H9 (cell line): ENCODE measurements around the gene PRSS56. TPM values are rescaled to one million over a fixed set of nuclear protein-coding genes. Genes with fewer than 3 reads are reported as not detected.
A peak's percentile ranks its signal among the peaks of the same experiment; 100 is the strongest.

Source experiments
- DNase-seq: peaks from one replicate; pipeline ENCODE4 v3.0.0-alpha.2; 2017
- H2AFZ ChIP-seq: one replicate; pipeline ENCODE4 v1.6.1; 2013; ENCODE audit warnings: mild to moderate bottlenecking, low read length, control low read depth, moderate library complexity
- H2AK5ac ChIP-seq: 2 replicates; pipeline ENCODE4 v1.6.1; 2013; ENCODE audit warnings: low read length, control low read depth, mixed read lengths; ENCODE audit not compliant: insufficient read length
- H2BK120ac ChIP-seq: one replicate; pipeline ENCODE4 v1.6.1; 2013; ENCODE audit warnings: low read depth, mild to moderate bottlenecking, low read length, control low read depth, inconsistent platforms; ENCODE audit not compliant: poor library complexity, severe bottlenecking
- H2BK12ac ChIP-seq: 2 replicates; pipeline ENCODE4 v1.6.1; 2013; ENCODE audit warnings: low read length, control low read depth, mixed read lengths, low read depth; ENCODE audit not compliant: insufficient read length
- H2BK15ac ChIP-seq: 2 replicates; pipeline ENCODE4 v1.6.1; 2013; ENCODE audit warnings: low read depth, low read length, control low read depth
- H2BK20ac ChIP-seq: one replicate; pipeline ENCODE4 v1.6.1; 2013; ENCODE audit warnings: low read depth, mild to moderate bottlenecking, low read length, control low read depth, inconsistent platforms; ENCODE audit not compliant: poor library complexity, severe bottlenecking
- H2BK5ac ChIP-seq: 2 replicates; pipeline ENCODE4 v1.6.1; 2013; ENCODE audit warnings: low read length, control low read depth, mixed read lengths; ENCODE audit not compliant: insufficient read length
- H3K14ac ChIP-seq: 2 replicates; pipeline ENCODE4 v1.6.1; 2013; ENCODE audit warnings: low read length, control low read depth; ENCODE audit not compliant: insufficient read depth
- H3K18ac ChIP-seq: 2 replicates; pipeline ENCODE4 v1.6.1; 2013; ENCODE audit warnings: low read depth, mild to moderate bottlenecking, mixed read lengths, low read length, control low read depth; ENCODE audit not compliant: insufficient read length
- H3K23ac ChIP-seq: 2 replicates; pipeline ENCODE4 v1.6.1; 2013; ENCODE audit warnings: low read length, control low read depth, mixed read lengths, low read depth; ENCODE audit not compliant: insufficient read length
- H3K23me2 ChIP-seq: 2 replicates; pipeline ENCODE4 v1.6.1; 2013; ENCODE audit warnings: low read depth, mild to moderate bottlenecking, mixed read lengths, low read length, control low read depth; ENCODE audit not compliant: insufficient read length, poor library complexity, severe bottlenecking
- H3K27ac ChIP-seq: 2 replicates; pipeline ENCODE4 v1.5.1; 2013; ENCODE audit warnings: low read length, control low read depth, mixed read lengths, low read depth; ENCODE audit not compliant: insufficient read length
- H3K27me3 ChIP-seq: 2 replicates; pipeline ENCODE4 v1.6.1; 2013; ENCODE audit warnings: low read length, control low read depth, inconsistent platforms; ENCODE audit not compliant: insufficient read depth
- H3K4ac ChIP-seq: 2 replicates; pipeline ENCODE4 v1.6.1; 2013; ENCODE audit warnings: low read depth, mild to moderate bottlenecking, control low read depth, inconsistent platforms, low read length, moderate library complexity
- H3K4me1 ChIP-seq: 2 replicates; pipeline ENCODE4 v1.6.1; 2013; ENCODE audit warnings: low read length, control low read depth, inconsistent platforms; ENCODE audit not compliant: insufficient read depth
- H3K4me2 ChIP-seq: 2 replicates; pipeline ENCODE4 v1.6.1; 2013; ENCODE audit warnings: low read length, control low read depth, mixed read lengths; ENCODE audit not compliant: insufficient read length, insufficient read depth
- H3K56ac ChIP-seq: 2 replicates; pipeline ENCODE4 v1.6.1; 2013; ENCODE audit warnings: low read depth, mild to moderate bottlenecking, mixed read lengths, low read length, control low read depth; ENCODE audit not compliant: insufficient read length
- H3K79me1 ChIP-seq: 2 replicates; pipeline ENCODE4 v1.6.1; 2013; ENCODE audit warnings: low read depth, mild to moderate bottlenecking, moderate library complexity, low read length, control low read depth, inconsistent platforms; ENCODE audit not compliant: insufficient read depth, poor library complexity, severe bottlenecking
- H3K79me2 ChIP-seq: 2 replicates; pipeline ENCODE4 v1.6.1; 2013; ENCODE audit warnings: low read length, control low read depth, inconsistent platforms; ENCODE audit not compliant: insufficient read depth
- H3K9ac ChIP-seq: 2 replicates; pipeline ENCODE4 v1.6.1; 2013; ENCODE audit warnings: low read length, control low read depth, mixed read lengths; ENCODE audit not compliant: insufficient read length; ENCODE audit errors: extremely low read depth
- H3K9me3 ChIP-seq: one replicate; pipeline ENCODE4 v1.6.1; 2013; ENCODE audit warnings: low read depth, low read length, inconsistent platforms; ENCODE audit not compliant: control insufficient read depth
- H3T11ph ChIP-seq: one replicate; pipeline ENCODE4 v1.6.1; 2013; ENCODE audit warnings: mild to moderate bottlenecking, low read length, control low read depth, inconsistent platforms
- H4K20me1 ChIP-seq: one replicate; pipeline ENCODE4 v1.6.1; 2013; ENCODE audit not compliant: control insufficient read depth, insufficient read length, insufficient read depth
- H4K5ac ChIP-seq: 2 replicates; pipeline ENCODE4 v1.6.1; 2013; ENCODE audit warnings: low read depth, mild to moderate bottlenecking, mixed read lengths, low read length, control low read depth; ENCODE audit not compliant: insufficient read length
- H4K8ac ChIP-seq: replicated peaks from 2 replicates; pipeline ENCODE4 v1.6.1; 2013; ENCODE audit warnings: low read length, control low read depth, mixed read lengths, low read depth; ENCODE audit not compliant: insufficient read length
- H4K91ac ChIP-seq: 2 replicates; pipeline ENCODE4 v1.6.1; 2013; ENCODE audit warnings: low read depth, mild to moderate bottlenecking, moderate library complexity, mixed read lengths, low read length, control low read depth; ENCODE audit not compliant: insufficient read length
- H3K27ac Mint-ChIP-seq, 3 experiments: 2 replicates in 2 of 3; 3 replicates in 1 of 3; pipeline ENCODE4 v1.8.0; 2020 to 2021; ENCODE audit warnings: mixed read lengths in 3 of 3, mild to moderate bottlenecking in 1 of 3, moderate library complexity in 1 of 3
- H3K27me3 Mint-ChIP-seq: 2 replicates; pipeline ENCODE4 v1.8.0; 2021; ENCODE audit warnings: low read depth, mild to moderate bottlenecking, moderate library complexity, mixed read lengths
- H3K36me3 Mint-ChIP-seq, 3 experiments: 2 replicates in 2 of 3; 3 replicates in 1 of 3; pipeline ENCODE4 v1.8.0; 2020 to 2021; ENCODE audit warnings: low read depth in 3 of 3, mixed read lengths in 3 of 3; ENCODE audit not compliant: insufficient read depth in 1 of 3
- H3K4me1 Mint-ChIP-seq, 2 experiments: 2 replicates each; pipeline ENCODE4 v1.8.0; 2020; ENCODE audit warnings: mixed read lengths in 2 of 2
- H3K4me3 Mint-ChIP-seq, 2 experiments: 2 replicates in 1 of 2; 3 replicates in 1 of 2; pipeline ENCODE4 v1.8.0; 2020 to 2021; ENCODE audit warnings: mild to moderate bottlenecking in 2 of 2, mixed read lengths in 2 of 2, moderate library complexity in 1 of 2
- H3K9me3 Mint-ChIP-seq, 2 experiments: 2 replicates in 1 of 2; 3 replicates in 1 of 2; pipeline ENCODE4 v1.8.0; 2020; ENCODE audit warnings: mild to moderate bottlenecking in 2 of 2, mixed read lengths in 2 of 2, moderate library complexity in 1 of 2
- CTCF ChIP-seq: fragments of 200-600 bp; sonication (generic); conservative IDR thresholded peaks from 3 replicates; pipeline ENCODE4 v1.8.0; 2021; ENCODE audit warnings: antibody characterized with exemption, mild to moderate bottlenecking
- WGBS: extraction: QIAGEN DNeasy Blood & Tissue Kit; methylation state at CpG from one replicate; pipeline ENCODE4 v1.1.7; 2013; ENCODE audit warnings: missing lambda C conversion rate, low lambda C conversion rate, mixed read lengths; ENCODE audit not compliant: insufficient read length; ENCODE audit errors: extremely low coverage; 5-methylcytosine and 5-hydroxymethylcytosine counted together
- total RNA-seq: library from RNA; stranded (reverse); gene quantifications from 2 replicates; pipeline ENCODE4 v1.2.1, GENCODE V29; 2021

The PRSS56 gene
- total RNA-seq, 1 experiment from 2014 or later = not detected

DNA sequence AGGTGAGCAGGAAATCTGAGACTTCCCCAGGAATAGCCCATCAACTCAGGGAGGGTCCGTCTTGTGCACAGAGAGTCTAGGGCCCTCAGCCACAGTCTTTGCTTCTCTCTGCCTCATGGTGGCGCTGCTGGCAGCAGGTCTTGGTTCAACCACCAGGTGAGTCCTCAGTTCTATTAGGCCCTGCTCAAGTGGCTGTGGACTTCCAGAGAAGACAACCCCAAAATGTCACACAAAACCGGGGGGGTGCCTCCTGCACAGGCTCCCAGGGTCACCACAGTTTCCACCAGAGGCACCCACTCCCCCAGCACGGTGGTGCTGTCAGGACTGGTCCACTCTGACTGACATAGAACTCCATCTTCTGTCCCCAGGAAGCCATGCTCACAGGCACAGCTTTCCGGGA is 16.9 kb downstream of the PRSS56 start:
- H3K4me1 Mint-ChIP-seq = peaks cover 27 to 33% of the 10 kb centered on the region in 2 experiments
- no peaks in the 10 kb centered on the region for H4K20me1 ChIP-seq
- H3K27ac ChIP-seq = no peak overlapping the region
- H3K9me3 ChIP-seq = no peaks in the 10 kb centered on the region
- H3K9ac ChIP-seq = no peak overlapping the region
- H3K18ac ChIP-seq = no peak overlapping the region
- no peak overlapping the region for H4K5ac ChIP-seq
- no peak overlapping the region for H3T11ph ChIP-seq
- H4K91ac ChIP-seq = no peak overlapping the region
- no peak overlapping the region for H3K23ac ChIP-seq
- no peak overlapping the region for H4K8ac ChIP-seq
- peaks cover 4% of the 10 kb centered on the region; the same call in 1 of the 2 replicates for H3K4me1 ChIP-seq
- no peak overlapping the region for H3K4ac ChIP-seq
- WGBS = no CpG with 5 or more reads among the region's 5 CpGs
- no peak overlapping the region for H3K4me2 ChIP-seq
- H3K9me3 Mint-ChIP-seq = peaks cover 4 to 8% of the 10 kb centered on the region in 2 experiments; a peak in 4 of 5 replicates
- TF ChIP-seq CTCF = peak; percentile 89
- no peak overlapping the region for H2BK120ac ChIP-seq
- no peak overlapping the region for H3K14ac ChIP-seq
- no peak overlapping the region for H2BK5ac ChIP-seq
- H3K36me3 Mint-ChIP-seq = peaks cover 0 to 3% (median 0%) of the 10 kb centered on the region in 3 experiments; a peak in 1 of 7 replicates
- DNase-seq = peak; percentile 83
- no peaks in the 10 kb centered on the region; the same call in 1 of the 2 replicates for H3K27me3 ChIP-seq
- no peaks in the 10 kb centered on the region for H3K79me1 ChIP-seq
- no peak overlapping the region for H2AFZ ChIP-seq
- H2BK12ac ChIP-seq = no peak overlapping the region
- H3K79me2 ChIP-seq = no peaks in the 10 kb centered on the region
- peaks cover 12% of the 10 kb centered on the region for H3K27me3 Mint-ChIP-seq
- no peak overlapping the region for H3K27ac Mint-ChIP-seq
- H2BK15ac ChIP-seq = no peak overlapping the region
- no peaks in the 10 kb centered on the region for H3K23me2 ChIP-seq
- H3K4me3 Mint-ChIP-seq = no peak overlapping the region
- H2BK20ac ChIP-seq = no peak overlapping the region
- no peak overlapping the region for H2AK5ac ChIP-seq
- H3K56ac ChIP-seq = no peak overlapping the region
